NCI-H748 (cell line): Measurements from ENCODE around the gene ZNF429.
"Not testable (repeated sequence)": the region's sequence is repeated elsewhere in the genome, so short reads cannot be mapped to it uniquely, and the experiment has no call there.

Experiments used
- DNase-seq: peaks from one replicate; lab custom pipeline; 2025; ENCODE audit not compliant: unreplicated experiment; lab: John Stamatoyannopoulos, UW

ZNF429 gene

DNA sequence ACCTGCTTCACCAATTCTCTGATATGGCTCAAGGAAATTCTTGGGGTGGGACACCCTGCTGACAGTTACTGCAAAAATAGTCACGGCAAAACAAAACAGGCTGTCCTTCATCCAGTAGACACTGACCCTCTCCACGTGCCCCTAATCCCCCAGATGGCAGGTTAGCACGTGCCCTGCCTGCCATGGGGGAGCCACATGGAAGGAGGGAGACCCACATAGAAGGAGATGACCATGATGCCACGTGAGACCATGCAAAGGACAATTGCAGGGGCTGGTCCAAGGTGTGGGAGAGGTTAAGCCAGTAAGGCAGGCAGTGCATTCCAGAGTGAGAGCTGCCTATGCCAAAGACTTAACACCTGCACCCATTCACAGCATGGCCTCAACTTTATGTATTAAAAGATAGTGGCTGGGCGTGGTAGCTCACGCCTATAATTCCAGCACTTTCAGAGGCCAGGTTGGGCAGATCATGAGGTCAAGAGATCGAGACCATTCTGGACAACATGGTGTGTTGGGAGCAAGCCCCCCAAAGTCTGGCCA lies 82.7 kb downstream of the ZNF429 start:
- DNase-seq, result no peak

- no peak for DNase-seq
These were observed 85.5 kb downstream of the ZNF429 start for GRCh38 chr19:21590867-21591266.

- DNase-seq, result no peak
These were observed 87.6 kb downstream of the ZNF429 start for GRCh38 chr19:21593008-21593481.

DNA sequence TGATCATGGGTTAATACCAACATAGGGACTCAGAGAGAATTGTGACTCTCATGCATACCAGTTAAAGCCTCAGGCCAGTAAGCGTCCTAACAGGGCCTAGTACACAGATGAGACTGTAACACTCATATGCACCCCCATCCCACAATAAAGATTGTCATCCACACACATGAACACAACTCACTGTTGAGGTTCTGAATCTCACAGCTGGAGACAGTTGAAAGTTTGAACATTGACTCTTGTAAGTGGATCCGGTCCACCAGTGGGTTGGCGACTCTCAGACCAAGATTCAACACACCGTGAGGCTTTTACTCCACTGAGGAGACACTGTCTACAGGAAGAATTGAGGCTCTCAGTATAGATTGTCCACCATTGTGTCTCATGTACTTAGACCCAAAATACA lies 88.1 kb downstream of the ZNF429 start:
- DNase-seq, result no peak

- no peak for DNase-seq
These were observed 88.8 kb downstream of the ZNF429 start for GRCh38 chr19:21593934-21594820.

GRCh38 chr19:21595185-21595584 lies 89.8 kb downstream of the ZNF429 start:
- no peak for DNase-seq

DNA sequence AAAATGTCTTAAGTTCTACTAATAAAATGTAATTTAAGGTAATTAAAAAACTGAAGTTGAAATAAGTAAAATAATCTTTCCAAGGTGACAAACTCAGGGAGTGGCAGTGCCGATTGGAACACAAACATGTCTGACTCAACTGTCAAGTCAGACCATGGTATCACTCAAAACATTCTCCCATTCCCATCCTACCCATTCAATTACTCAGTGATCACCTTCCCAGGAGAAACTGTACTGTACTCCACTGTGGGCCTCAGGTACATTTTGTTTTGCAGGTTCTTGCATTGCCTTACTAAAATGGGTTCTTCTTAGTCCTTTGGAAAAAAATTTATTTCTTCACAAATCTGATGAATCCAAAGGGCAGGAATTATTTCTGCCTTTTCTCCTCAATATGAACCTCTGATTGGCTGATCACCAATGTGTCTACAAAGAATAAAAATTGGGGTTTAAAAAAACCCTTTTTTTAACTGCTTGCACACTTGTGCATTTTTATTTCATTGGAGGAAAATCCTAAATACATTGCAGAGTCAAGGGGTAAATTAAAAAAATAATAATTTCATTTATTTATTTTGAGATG lies 96.8 kb downstream of the ZNF429 start:
- no peak for DNase-seq

DNA sequence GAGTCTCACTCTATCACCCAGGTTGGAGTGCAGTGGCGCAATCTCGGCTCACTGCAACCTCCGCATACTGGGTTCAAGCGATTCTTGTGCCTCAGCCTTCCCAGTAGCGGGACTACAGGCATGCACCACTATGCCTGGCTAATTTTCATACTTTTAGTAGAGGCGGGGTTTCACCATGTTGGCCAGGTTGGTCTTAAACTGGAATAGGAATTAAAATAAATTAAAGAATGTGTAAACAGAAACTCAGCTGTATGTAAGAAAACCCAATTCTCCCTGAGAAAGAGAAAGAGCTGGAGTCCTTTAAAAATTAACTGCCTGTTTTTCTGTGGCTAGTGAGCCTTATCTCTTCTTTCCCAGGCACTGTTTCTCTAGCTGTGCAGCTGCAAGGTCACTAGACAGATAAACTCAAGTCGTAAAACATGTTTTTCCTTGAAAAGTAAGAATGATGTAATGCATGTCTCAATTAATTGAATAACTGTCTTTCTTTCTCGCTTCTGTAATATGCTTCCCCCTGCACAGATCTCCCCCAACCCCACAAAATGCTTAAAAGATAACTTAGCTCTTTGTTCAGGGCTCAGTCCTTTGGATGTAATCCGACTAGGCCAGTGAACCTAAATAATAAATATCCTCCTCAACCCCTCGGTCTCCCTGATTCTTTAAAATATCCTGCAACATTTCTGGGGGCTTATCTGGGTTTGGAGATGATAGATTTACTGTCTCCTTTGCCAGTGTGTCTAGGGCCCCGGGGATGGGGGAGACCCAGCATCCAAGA lies 97.4 kb downstream of the ZNF429 start:
- not testable (repeated sequence) for DNase-seq

DNA sequence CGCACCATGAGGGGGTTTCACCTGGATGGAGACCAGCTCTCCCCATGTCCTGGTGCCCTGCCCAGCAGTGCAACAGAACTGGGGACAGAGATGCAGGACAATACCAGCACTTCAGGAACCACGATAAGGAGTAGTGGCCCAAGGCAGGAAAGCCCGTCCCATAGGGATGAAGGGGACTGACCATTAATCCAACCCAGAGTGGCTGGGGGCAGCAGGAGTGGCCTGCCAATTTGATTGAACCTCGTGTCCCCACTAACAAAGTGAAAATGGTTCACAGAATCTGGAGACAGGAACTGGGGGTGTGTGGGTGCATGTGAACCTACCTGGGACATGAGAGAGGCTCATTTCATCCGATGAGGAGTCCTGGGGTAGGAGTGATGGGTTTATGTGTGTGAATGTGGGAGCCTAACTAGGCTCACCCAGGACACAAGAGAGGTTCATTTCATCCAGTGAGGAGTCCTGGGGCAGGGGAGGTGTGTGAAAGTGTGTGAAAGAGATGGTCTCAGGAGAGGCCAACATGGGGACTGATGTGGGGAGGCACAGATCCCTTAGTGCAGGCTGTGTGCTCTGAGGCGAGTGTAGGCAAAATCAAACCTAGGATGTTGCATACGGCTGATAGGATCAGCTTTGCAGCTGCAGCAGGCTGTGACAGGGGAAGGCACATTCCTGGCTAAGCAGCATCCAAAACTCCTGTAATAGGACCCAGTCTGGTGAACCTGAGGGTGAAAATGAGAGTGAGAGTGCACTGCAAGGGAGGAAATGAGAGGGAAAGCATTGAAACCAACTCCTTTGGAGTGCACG lies 98.2 kb downstream of the ZNF429 start:
- no peak for DNase-seq

DNA sequence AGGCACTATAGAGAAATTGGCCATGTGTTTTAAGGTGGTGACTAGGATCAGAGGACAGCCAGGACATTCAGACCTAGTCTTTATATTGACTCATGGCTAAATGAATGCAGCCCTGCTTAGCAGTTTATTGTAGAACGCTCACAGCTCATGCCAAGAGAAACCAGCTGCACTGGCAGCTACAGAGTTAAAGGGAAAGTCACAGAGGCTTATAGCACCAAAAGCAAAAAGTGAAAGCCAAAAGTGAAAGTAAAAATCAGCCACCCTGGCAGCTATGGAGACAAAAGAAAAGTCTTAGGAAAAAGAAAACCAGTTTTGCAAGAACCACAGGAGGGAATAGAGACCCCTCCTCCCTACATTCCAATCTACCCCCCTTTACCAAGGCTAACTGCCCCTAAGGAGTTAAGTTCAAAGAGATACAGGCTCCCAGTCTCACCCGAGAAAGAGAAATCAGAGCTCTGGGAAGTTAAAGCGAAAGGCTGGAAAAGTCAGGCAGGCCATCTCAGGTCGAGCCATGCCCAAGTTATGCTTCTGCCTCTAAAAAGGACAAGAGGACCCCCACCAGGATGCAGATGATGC lies 99.0 kb downstream of the ZNF429 start:
- peak; percentile 20 for DNase-seq
